C4-2B (cell line): ENCODE measurements around the gene VPS13C.

Experiments used
- ZFX ChIP-seq: fragments of 450-650 bp; IDR thresholded peaks from 2 replicates; pipeline ENCODE4 v1.6.1; 2017
- TF ChIP-seq, protein P1 (sequence below): fragments of 450-650 bp; conservative IDR thresholded peaks from 2 replicates; pipeline ENCODE4 v1.5.1; 2017; ENCODE audit warnings: mild to moderate bottlenecking

- TF ChIP-seq, protein P1, sequence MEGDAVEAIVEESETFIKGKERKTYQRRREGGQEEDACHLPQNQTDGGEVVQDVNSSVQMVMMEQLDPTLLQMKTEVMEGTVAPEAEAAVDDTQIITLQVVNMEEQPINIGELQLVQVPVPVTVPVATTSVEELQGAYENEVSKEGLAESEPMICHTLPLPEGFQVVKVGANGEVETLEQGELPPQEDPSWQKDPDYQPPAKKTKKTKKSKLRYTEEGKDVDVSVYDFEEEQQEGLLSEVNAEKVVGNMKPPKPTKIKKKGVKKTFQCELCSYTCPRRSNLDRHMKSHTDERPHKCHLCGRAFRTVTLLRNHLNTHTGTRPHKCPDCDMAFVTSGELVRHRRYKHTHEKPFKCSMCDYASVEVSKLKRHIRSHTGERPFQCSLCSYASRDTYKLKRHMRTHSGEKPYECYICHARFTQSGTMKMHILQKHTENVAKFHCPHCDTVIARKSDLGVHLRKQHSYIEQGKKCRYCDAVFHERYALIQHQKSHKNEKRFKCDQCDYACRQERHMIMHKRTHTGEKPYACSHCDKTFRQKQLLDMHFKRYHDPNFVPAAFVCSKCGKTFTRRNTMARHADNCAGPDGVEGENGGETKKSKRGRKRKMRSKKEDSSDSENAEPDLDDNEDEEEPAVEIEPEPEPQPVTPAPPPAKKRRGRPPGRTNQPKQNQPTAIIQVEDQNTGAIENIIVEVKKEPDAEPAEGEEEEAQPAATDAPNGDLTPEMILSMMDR: no peak
- no peak for TF ChIP-seq ZFX
These were observed 248.3 kb downstream of the VPS13C start for GRCh38 chr15:61811952-61812351.
